GM18511 (cell line): ENCODE results near the gene WDR27.
A peak's percentile ranks its signal among the peaks of the same experiment; 100 is the strongest.
"Not testable (repeated sequence)": the region's sequence is repeated elsewhere in the genome, so short reads cannot be mapped to it uniquely, and the experiment has no call there.

Experiments
- ATAC-seq: cut with Tn5 transposase; IDR thresholded peaks from one replicate; pipeline ENCODE4 v1.9.1; 2021; ENCODE audit warnings: mild to moderate bottlenecking, moderate library complexity; ENCODE audit not compliant: unreplicated experiment

WDR27 gene

DNA sequence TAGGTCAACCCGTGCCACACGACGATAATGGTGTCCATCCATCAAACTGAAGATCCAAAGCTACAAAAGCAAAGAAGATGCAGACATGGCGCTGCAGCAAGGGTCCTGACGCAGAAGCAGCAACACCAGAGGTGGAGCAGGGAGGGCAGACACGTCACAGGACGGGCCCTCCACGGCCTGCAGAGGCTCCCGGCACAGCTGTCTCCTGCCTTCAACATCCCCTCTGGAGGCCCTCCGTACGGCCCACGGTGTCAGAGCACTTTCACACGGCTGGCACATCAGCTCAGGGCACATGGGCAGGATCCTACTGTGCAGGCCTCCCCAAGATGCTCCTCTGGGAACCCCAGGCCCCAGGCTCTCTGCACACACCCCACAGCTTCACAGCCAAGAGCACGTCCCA, 37.6 kb downstream of the WDR27 start:
- no peak for ATAC-seq

DNA sequence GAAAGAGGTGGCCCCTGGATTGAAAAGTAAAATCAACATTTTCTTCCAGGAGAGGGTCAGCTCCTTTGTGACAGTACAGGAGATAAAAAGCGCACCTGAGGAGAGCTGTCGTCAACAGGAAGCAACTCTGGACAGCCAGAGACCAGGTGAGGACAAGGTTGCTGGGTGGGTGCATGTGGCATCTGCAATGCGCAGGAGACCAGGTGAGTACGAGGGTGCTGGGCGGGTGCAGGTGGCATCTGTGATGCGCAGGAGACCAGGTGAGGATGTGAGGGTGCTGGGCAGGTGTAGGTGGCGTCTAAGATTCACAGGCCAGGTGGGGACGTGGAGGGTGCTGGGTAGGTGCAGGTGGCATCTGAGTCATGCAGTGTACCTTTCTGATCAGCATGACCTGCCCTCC, 38.4 kb downstream of the WDR27 start:
- ATAC-seq, result no peak

DNA sequence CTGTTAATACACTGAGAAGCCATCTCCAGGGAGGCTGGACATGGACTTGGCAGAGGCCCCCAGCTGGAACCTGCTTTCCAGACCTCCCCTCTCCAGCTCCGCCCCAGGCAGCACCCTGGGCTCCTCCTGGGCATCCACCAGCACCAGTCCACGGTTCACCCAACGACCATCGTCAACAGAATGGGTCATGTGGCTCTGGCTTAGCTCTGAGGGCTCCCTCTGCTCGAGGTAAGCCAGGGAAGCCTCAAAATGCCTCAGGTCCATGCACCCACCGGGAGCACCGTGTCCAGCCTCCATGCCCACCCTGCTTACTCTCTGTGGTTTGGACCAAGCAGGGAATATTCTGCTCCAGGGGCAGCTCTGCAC, 40.5 kb downstream of the WDR27 start:
- ATAC-seq, result no peak

DNA sequence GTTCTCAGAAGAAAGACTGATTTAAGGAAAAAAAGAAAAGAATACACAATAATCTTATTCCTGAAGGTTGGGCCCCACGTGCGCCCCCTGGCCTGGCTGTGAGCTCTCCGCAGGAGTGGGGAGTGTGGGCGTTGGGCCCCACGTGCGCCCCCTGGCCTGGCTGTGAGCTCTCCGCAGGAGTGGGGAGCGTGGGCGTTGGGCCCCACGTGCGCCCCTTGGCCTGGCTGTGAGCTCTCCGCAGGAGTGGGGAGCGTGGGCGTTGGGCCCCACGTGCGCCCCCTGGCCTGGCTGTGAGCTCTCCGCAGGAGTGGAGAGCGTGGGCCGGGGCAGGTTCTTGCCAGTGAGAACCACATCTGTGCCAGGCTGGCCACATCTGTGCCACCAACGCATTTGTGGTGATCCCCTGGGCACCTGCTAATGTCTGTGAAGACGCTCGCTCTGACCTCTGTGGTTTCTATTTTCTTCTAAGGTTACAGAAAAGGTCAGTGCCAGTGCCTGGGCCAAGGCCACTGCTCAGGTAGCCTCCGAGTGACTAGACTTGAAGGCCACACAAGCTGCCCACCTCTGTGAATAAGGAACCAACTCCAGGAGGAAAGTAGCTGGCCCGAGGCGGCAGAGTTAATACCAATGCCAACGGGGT, 41.0 kb downstream of the WDR27 start:
- ATAC-seq, result no peak

DNA sequence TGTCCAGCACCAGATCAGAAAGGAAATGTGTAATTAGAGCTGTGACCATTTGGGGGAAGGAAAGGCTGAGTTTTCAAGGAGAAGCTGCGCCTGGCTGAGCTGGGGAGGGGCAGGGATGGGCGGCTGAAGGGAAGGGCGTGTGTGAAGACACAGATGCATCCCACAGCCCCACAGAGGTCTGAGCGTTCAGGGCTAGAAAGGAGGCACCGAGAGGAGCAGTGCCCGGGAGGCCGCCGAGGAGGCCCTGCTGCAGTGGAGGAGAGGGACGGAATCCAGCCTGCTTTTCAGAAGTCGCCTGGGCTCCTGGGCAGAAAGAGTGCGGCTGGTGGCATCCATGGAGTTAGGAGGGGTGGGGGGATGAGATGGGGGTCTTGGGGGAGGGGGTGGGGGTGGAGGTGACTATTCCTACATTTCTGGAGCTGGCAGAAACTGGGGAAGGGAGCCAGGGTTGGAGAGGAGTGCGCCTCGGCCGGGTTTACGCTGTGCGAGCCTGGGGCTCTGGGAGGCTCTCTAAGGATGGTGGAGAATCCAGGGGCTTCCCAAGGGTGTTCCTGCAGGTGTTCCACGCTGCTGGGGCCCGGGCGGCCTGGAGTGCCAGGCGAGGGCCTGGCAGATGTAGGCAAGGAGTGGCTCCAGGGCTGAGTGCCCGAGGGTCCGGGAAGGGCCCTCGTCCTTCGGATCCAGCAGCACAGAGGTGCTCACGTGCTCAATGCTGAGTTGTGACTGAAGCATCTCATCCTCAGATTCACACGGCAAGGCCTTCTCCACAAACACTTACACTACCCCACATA, 41.8 kb downstream of the WDR27 start:
- no peak for ATAC-seq

DNA sequence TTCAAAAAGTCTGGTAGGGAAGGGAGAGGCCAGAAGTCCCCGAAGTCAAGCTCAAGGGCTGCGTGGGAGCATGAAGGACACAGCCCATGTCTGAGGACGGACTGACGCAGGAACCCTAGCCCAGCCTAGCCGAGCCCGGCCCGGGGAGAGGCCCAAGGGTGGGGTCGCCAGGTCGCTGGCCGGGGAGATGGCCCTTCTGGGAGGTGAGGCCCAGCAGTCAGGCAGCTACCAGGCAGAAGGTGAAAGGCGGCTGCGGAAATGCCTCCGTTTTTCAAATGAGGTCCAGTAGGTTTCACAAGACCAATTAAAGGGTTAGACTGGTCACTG, 44.6 kb downstream of the WDR27 start:
- no peak for ATAC-seq

DNA sequence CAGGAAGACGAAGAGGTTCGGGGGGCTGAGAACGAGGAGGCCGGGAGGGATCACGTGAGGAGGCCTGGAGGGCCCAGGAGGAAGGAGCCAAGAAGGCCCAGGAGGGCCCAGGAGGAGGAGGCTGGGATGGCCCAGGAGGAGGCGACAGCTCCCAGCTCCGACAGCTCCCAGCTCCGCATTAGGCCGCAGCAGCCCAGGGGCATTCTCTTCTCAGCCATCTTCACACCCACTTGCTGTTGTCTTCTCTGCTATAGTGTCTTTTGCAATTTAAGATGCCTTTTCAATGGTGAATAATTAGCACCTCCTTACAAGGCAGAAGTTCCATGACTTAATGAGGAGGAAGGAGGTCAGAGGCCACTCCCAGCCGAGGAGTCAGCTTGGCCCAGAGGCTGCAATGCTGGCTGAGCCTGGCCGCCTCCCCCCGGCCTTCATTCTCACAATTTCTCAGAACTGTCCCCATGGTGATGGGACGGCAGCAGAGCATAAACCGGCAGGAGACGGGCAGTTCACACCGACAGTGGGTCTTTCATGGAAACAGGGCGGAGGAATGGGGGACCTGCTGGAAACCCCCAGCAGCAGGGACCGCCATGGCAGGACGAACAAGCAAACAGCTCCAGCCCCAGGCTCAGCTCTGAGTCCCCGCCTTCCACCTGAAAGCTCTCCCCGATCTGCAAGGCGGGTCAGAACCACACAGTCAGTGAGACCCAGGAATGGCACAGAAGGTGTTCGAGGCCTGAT, 45.1 kb downstream of the WDR27 start:
- no peak for ATAC-seq

DNA sequence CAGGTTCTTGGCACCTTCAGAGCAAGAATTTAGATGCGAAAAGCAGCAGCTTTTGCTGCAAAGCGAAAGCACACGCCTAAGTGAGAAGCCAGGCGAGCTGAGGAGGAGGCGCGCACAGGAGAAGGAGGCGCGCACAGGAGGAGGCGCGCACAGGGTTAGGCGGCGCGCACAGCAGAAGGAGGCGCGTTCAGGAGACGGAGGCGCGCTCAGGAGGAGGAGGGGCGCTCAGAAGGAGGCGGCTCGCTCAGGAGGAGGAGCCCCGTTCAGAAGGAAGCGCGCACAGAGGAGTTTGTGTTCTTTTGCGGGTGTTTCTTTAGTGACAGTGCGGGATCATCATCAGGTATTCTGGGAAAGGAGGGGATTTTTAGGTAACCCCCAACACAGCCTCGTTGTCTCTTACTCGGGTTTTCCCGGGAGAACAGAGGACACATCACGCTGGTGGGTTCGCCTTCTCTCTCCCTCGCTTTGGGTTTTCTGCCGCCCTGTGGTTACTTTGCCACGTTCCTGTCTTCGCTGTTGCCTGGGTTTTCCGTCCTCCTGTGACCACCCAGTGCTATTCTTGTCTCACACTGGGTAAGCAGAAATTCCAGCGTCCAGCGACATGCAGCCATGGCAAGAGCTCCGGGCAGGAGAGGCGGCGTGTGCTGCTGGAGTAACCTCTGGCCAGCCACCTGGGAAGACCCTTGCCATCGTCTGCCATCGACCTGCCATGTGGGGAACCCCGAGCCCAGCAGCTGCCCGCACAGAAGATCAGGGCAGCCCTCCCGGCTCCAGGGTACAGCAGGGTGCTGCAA, 47.0 kb downstream of the WDR27 start:
- ATAC-seq, result peak; percentile 95

DNA sequence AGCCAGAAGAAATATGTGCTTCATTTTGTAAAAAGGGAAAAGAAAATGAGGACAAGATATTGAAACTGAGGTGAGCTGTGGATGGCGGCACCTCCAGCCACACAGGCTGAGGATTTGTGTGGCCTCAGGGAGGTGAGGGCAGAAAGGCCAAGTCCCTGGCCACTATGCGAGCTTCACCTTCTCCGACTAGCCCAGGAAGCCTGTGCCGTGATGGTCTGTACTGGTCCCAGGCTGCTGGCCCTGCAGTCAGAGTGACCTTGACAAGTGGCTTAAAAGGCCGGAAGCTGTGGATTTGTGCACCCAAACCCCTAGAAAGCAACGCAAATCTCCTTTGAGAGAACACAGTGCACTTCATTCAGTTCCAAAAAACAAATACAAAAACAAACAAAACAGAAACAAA, 48.1 kb downstream of the WDR27 start:
- ATAC-seq, result no peak

DNA sequence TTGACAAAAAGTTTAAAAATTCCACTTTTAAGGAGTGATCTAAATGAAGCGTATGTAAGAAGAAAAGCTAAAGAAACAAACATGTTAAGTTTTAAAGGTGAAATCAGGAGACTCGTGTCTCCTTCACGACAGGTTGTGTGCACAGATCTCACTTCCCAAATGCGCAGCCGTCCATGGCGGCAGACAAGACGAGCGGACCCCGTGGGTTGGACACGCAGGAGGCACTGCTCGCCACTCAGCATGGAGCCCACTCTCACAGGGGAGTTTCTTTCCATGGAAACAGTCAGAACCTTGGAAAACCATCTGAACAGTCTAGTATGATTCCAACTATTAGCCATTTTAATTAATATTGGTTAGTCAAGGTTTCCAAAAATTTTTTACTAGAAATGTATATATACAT, 48.9 kb downstream of the WDR27 start:
- no peak for ATAC-seq

DNA sequence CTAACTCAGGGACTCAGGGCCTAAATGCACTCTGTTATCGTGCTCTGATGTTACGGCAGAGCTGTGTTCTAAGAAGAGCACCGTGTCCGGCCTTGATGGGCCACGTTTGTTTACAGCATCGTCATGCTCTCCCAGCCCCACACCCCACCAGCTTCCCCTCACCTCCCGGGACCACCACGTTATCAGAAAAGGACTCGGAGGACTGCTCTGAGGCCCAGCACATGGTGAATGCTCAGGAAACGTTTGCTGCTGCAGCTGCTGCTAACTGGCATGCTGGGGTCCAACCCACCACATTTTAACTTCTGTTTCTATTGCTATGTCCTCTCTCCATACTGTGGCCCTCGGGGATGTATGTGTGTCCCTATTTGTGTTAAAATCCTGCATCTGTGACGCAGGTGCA, 50.3 kb downstream of the WDR27 start:
- ATAC-seq, result no peak

DNA sequence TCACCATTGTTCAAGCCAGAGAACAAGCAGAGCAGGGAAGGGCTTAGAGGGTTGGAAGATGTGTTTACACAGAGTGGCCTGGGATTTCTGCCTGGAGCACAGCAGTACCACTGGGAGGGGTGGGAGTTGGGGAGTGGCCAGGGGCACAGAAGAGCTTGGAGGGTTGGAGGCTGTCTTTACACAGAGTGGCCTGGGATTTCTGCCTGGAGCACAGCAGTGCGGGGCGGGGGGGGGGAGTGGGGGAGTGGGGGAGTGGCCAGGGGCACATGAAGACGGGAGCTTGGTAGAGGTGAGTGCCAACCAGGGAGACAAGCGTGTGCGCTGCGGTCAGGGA, 50.9 kb downstream of the WDR27 start:
- ATAC-seq, result no peak

DNA sequence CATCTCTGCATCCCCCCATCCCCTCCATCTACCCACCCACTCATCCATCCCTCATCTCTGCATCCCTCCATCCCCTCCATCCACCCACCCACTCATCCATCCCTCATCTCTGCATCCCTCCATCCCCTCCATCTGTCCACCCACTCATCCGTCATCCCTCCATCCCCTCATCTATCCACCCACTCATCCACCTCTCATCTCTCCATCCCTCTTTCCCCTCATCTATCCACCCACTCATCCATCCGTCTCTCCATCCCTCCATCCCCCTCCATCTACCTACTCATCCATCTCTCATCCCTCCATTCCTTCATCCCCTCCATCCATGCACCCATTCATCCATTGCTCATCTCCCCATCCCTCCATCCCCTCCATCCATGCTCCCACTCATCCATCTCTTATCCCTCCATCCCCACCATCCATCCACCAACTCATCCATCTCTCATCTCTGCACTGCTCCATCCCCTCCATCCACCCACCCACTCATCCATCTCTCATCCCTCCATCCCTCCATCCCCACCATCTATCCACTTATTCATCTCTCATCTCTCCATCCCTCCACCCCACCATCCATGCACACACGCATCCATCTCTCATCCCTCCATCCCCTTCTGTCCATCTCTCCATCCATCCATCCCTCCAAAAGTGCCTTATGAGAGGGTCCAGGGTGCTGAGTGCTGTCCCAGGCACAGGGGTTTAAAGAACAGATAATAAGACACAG, 51.4 kb downstream of the WDR27 start:
- ATAC-seq, result no peak

DNA sequence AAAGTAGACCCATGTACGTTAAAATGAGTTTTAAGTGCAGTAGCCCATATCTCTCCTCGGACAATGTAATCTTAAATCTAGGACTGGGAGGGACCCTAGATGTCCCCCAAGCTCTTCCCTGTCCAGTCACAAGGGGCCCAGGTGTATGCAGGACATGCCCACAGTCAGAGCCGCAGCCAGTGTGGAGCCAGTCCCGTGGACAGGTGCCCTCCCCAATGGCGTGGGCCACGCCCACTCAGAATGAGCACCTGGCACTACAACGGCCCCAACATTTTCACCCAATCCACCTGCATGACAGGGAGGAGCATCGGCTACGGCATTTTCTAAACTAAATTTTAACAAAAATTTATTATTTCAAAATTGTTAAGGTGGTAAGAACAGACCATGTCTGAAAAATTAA, 53.2 kb downstream of the WDR27 start:
- ATAC-seq, result no peak

DNA sequence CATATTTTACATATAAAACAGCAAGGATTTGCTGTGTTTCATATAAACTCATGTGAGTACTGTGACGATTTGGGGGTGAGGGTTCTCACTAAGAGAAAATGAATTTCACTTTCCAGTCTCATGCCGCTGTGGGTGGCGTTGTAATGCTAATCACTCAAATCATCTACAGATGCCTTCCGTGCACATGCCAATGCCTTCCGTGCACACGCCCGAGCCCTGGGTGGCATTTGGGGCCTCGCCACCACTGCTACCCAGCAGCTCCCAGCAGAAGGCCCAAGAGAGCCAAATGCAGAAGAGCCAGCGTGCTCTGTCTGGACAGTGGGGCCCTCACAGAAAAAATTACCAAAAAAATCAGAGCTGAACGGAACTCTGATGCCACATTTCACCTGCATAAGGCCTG, 53.7 kb downstream of the WDR27 start:
- no peak for ATAC-seq

DNA sequence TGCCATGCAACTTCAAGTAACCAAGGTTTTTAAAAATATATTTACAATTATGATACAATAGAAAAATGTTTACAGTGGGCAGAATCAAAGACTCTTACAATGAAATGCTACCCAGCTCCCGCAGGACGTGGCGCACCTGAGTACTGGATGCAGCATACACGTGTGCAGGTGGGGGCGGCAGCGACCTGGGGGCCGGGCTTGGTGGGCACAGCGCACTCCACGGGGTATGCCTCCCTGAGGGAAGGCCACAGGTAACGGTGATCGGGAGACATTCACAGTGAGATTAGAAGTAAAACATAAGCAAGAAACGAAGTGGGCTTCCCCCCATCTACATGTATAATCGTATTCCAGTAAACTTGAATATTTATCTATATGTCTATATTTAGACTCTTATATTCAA, 54.2 kb downstream of the WDR27 start:
- ATAC-seq, result no peak

DNA sequence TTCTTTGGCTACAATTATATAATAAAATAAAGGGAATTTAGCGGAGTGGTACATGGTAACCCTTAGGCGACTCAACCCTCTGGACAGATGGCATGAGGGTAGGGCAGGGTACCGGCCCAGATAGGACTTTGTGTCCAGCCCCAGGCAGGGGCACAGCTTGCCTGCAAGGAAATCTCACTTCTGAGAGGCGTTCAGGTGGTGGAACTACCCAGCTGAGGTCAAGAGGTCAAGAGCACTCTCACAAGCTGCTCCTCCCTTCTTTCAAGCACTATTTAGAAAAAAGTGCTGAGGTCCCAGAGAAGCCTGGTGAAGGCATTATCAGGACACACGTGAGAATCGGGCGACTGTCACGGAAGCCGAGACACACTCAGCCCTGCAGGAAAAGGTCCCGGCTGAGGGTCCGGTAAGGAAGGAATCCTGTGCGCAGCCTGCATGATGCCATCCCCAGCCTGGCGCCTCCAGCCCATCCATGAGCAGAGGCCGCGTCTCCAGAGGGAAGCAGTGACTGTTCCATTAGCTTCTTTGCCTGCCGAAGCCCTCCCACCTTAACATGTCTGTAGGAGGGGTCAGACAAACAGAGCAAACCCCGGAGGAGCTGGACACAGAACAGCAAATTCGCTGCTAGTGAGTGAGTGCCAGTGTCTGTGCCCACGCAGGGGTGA, 54.8 kb downstream of the WDR27 start:
- no peak for ATAC-seq

DNA sequence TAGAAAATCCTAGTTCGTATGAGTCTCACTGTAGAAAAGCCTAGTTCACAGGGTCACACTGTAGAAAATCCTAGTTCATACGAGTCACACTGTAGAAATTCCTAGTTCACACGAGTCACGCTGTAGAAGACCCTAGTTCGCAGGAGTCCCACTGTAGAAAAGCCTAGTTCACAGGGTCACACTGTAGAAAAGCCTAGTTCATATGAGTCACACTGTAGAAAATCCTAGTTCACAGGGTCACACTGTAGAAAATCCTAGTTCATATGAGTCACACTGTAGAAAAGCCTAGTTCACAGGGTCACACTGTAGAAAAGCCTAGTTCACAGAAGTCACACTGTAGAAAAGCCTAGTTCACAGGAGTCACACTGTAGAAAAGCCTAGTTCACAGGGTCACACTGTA, 56.4 kb downstream of the WDR27 start:
- not testable (repeated sequence) for ATAC-seq

DNA sequence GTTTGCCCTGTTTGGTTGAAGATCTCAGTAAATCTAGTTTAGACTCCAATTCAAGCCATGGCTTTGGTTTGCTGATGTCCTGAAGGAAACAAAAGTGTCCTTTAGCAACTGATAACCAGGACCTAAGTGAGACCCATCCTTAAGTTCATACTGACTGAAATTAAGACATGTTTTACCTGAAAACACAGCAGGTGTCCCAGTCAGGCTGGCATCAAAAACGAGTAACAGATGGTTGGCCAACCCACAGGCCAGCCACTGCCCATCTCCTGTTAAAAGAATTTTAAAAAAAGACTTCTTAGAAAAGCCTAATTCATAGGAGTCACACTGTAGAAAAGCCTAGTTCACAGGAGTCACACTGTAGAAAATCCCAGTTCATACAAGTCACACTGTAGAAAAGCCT, 58.3 kb downstream of the WDR27 start:
- no peak for ATAC-seq

DNA sequence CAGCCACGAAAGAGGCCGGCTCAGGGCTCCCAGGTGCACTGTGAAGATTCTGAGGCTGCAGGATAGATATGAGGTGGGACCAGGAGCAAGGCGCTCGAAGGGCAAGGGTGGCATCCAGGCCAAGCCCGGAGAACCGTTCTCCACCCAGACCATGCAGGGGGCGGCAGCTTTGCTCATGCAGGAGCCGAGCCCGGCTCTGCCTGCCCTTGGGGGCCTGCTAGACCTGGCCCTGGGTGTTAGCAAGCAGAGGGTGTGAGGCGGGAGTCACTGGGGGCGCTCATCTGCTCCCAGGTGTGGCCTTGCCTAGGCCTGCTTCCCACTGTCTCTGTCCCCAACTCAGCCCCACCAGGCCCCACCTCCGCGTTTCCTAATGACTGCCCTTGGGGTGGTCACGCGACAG, 59.4 kb downstream of the WDR27 start:
- no peak for ATAC-seq
